ENCODE results near the gene MAGEF1.

- TF ChIP-seq HNRNPK (IDR thresholded peaks at IDR 0.05; ENCODE audit: low read depth, low read length, poor library complexity, severe bottlenecking) (no peak), SALL2 (CRISPR knock-in tag; IDR thresholded peaks at IDR 0.05) (no peak), SNAPC2 (CRISPR knock-in tag; IDR thresholded peaks at IDR 0.05) (no peak)
Observed at GRCh38 chr3:184741798-184742675, 30.2 kb upstream of the MAGEF1 start.
